AG08395 (cell line): ENCODE data around the gene SOS1.
"Not testable (repeated sequence)": the region's sequence is repeated elsewhere in the genome, so short reads cannot be mapped to it uniquely, and the experiment has no call there.

ENCODE experiments used
- DNase-seq: peaks from one replicate; pipeline ENCODE4 v3.0.0; 2012; ENCODE audit warnings: mixed read lengths, low spot score

Gene SOS1

GRCh38 chr2:39099870-39100728, 20.8 kb downstream of the SOS1 start:
- no peak for DNase-seq

GRCh38 chr2:39099310-39099869, 21.5 kb downstream of the SOS1 start:
- DNase-seq, result no peak

DNA sequence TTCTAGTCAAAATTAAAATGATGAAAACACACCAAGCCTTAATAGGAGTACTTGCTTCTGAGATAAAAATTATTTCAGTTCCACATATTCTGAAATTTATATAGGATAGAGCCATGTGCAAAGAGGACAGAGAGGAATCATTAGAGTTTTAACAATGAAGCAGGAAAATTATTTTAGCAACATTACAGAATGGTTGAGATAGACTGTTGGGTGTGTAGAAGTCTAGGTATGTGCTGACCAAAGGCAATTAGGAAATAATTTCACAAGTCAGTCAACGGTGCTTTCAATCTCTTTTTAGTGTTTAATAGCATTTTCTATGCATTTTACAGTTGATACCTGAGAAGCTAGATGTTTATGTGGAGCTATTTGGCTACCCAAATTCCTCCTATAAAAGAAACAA, 25.2 kb downstream of the SOS1 start:
- no peak for DNase-seq

DNA sequence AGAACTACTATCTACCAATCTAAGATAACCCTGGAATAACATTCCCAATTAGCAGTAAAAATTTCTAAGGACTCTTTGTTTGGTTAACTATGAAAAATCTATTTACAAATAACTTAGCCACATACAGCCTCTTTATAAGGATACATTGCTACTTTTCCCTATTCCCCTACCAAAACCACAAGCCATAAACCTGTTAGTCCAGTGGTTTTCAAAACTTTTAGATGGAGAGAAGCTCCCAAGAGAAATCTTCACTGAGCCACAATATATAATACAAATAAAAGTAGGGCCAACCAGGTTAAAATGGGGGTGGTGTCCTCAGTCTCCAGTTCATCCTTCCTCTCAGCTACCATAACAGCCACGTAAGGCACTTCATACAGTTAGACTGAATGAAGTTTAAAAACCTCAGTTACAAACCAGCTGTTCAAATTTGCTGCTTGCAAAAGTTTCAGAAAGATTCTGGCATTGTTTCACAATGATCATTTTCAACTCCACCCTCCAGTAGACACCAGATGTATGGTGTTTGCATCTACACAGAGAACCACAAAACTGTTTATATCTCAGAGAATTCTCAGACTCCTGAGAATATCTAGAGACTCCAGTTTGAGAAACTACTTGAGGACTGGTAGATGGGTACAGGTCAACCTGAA, 26.0 kb downstream of the SOS1 start:
- peak; percentile 41 for DNase-seq

DNA sequence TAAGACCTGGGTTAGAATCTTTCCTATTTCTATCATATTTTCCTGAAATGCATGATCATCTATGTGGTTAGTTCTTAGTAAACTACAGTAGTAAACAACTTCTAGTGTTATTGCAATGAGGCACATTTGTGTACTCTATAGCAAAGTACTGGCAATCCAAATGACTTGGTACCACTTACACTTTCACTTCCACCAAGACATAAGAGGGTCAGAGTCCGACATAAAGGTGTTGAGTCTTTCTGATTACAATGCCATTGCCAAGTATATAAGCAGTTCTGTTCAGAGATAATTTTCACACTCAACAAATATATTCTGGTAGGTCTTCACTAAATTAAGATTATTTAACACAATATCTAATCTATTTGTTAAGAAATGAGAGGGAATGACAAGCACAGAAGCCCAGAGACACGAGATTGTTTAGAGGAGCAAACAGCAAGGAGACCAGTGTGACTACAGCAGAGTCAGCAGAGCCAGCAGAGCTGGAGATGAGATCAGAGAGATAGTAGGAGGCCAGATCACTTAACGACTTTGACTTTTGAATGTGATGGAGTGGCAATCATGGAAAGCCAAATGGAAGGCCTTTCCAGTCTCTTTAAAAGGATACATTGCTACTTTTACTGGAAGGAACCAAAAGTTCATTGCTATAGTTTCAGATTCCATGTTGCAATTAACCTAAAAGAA, 27.5 kb downstream of the SOS1 start:
- DNase-seq, result no peak

DNA sequence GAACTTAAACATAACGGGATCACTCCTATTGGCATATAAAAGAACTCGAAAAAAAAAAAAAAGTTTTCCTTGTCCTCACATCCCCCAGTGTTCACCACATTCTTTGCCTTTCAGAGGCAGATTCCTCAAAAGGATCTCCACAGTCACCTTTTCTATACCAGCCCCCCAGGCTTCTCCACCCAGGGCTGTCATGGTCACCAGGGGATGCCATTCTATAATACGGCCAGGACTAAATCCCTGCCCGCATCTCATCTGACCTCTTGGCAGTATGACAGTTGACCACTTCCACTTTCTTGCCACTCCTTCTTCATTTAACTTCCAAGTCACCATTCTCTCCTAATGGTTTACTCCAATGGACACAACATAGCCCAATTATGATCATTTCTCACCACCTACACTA, 29.3 kb downstream of the SOS1 start:
- DNase-seq, result no peak

GRCh38 chr2:39091063-39091462, 29.8 kb downstream of the SOS1 start:
- DNase-seq, result no peak

DNA sequence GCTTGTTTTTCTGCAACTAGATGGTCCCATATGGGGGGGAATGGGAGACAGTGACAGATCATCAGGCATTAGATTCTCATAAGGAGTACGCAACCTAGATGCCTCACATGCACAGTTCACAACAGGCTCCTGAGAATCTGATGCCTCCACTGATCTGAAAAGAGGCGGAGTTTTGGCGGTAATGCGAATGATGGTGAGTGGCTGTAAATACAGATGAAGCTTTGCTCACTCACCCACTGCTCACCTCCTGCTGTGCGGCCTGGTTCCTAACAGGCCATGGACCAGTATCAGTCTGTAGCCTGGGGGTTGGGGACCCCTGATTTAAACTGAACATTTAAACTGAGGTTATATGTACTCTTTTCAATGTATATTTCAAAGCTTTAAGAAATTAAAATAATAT, 40.7 kb downstream of the SOS1 start:
- no peak for DNase-seq

DNA sequence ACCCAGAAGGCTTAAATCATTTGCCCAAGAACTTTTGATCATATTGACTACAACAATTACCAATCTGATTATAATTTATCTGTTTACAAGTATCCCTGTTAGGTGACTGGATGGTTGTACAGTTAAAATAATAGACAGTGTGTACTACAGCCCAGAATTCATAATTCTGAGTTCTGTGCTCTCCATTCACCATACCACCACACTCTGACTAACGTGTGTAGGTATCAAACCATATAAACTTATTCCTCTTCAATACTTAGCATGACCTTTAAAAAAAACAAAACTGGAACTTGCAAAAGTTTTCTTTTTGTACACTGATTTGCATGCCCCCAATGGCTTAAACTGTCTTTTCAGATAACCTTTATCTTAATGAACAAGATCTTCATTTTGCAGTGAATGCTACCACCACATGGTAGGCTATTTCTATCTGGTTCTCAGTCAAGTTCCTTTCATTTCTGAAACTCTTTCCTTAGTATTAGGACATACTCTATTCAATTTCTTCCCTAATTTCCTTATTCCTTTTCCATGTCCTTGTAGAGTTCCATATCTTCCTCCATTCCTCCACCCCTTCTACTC, 50.9 kb downstream of the SOS1 start:
- DNase-seq, result no peak

DNA sequence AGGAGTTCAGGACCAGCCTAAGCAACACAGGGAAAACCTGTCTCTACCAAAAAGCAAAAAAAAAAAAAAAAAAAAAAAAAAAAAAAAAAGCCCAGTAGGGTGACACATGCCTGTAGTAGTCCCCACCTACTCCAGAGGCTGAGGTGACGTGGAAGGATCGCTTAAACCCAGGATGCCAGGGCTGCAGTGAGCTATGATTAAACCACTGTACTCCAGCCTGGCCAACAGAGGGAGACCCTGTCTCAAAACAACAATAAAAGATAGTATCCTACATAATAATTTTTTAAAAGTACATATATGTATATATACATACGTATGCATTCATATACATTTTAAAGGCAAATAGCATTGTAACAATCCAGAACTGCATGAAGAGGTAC, 51.7 kb downstream of the SOS1 start:
- DNase-seq, result no peak

DNA sequence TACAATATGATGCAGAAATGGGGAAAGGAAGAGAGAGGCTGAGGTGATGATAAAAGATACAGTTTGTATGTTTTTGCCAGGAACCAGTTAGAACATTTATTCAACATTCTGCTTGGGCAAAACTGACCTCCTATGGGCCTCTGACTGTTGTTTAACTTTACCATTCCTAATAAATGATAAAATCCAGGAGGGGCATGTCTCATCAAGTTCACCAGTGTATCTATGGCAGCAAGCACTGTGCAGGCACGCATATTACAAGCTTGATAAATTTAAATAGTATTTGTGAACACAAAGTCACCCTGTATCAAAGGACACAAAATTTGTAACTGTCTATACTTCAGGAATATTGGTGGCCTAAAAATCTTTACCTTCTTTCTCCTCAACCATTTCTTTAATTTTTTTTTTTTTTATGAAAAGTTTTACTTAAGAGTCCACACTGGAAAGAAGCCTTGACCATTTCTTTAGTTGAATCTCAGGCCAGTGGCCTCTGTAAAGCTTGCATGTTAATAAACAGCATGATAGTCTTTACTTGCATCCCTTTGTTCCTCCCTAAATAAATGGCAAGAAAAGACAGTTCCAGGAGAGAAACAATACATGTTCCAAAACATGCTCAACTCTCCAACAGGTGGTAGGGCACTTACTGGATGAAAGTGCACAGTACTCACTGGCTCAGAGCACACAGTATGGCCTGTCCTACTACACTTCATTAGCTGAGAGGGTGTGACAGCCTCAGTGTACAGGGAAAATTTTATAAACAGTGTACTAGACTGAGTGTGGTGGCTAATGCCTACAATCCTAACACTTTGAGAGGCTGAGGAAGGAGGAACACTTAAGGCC, 52.3 kb downstream of the SOS1 start:
- DNase-seq, result no peak

- DNase-seq, result no peak
These were observed 55.2 kb downstream of the SOS1 start for GRCh38 chr2:39065616-39066015.

GRCh38 chr2:39062320-39062719, 58.5 kb downstream of the SOS1 start:
- no peak for DNase-seq

DNA sequence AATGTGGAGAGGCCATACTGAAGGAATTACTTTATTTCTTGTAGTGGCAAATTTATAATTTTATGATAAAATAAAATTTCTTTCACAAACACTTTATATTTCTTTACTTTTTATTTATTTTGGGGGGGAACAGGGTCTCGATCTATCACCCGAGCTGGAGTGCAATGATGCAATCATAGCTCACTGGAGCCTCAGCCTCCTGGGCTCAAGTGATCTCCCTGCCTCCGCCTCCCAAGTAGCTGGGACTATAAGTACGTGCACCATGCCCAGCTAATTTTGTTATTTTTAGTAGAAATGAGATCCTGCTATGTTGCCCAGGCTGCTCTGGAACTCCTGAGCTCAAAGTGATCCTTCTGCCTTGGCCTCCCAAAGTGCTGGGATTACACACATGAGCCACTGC, 59.6 kb downstream of the SOS1 start:
- no peak for DNase-seq

GRCh38 chr2:39059366-39059952, 61.4 kb downstream of the SOS1 start:
- DNase-seq, result peak; percentile 45

- DNase-seq, result no peak
These were observed 62.8 kb downstream of the SOS1 start for GRCh38 chr2:39058101-39058500.

GRCh38 chr2:39052665-39053064, 68.2 kb downstream of the SOS1 start:
- not testable (repeated sequence) for DNase-seq

GRCh38 chr2:39050109-39050508, 70.7 kb downstream of the SOS1 start:
- DNase-seq, result no peak

- DNase-seq, result no peak
These were observed 81.8 kb downstream of the SOS1 start for GRCh38 chr2:39039072-39039471.

DNA sequence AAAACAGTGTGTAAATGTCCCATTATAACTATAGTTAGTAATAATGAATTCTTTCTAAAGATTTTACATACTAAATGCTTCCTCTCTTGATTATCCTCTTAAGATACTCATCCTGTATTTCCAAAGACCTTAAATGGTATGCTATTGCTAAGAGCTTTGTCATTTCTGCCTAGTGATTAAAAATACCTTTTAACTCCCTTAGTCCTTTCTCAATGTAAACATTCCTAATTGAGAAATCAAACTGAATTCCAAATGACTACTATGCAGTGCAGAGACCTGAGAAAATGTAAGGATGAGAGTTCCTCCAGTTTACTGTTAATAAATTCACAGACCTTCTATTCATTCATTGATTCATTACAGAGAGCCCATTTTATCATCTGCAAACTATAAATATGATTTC, 86.9 kb downstream of the SOS1 start:
- peak; percentile 1 for DNase-seq

GRCh38 chr2:39027421-39027820, 93.4 kb downstream of the SOS1 start:
- no peak for DNase-seq
